ENCODE results near the gene ITPKB.
A peak's percentile ranks its signal among the peaks of the same experiment; 100 is the strongest.

Gene ITPKB

DNA sequence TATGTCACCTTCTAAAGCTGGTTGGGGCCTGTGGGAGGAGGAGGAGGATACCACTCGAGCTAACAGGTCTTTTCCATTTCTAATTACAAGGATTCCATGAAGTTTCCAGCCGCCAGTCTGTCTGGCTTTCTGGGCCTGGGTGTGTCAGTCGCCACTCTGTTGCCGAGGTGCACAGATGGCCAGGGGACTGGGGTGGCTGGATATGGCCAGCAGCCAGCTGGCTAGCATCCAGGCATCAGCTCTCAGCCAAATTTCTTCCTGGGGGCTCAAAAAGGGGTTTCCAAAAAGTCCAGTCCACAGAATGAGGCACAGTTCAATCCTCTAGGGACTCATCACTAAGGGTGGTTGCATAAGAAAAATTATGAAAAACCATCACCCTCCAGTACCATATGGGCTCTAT is 32.4 kb downstream of the ITPKB start:
- DNase-seq (ENCODE audit: low read depth in 3 of 3), result no peak

GRCh38 chr1:226704169-226704937 is 34.7 kb downstream of the ITPKB start:
- DNase-seq (ENCODE audit: low read depth in 3 of 3), result no peak

DNA sequence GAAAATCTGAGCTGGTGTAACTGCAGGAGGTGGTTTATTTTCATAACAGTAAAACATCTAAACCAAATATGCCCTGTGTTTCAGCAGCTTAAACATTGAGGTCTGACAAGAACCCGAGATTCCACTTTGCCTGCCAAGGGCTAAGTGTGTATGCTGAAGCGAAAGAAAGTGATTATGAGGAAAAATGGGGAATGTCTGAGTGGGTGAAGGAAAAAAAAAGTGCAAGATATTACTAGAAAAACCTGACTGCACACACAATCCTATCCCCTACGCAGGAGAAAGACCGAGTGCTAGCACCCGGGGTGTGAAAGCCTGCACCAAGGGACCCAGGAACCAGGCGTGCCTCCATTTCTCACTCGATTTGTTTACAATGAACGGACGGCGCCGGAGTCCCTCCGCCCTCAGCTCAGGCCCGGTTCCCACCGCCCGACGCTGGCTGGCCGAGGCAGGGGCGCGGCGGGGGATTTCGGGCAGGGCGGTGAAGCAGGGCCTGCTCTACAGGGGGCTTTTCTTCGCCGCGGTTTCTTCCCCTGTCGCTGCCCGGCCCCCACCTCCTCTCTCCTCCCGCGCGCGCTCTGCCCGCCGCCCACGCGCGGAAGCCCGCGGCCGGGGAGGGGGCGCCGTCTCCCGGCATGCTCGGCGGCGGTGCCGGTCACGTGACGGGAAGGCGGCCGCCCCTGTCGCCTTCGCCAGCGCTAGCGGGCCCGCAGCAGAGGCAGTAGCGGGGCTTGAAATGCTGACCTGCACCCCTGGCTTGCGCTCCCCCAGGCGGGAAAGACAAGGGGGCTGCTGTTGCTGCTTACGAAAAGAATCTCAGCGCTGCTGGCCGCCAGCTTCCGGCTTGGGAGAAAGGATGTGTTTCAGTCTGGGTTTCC is 35.9 kb downstream of the ITPKB start:
- peak; percentile 60 to 75 (median 64) for DNase-seq (ENCODE audit: low read depth in 3 of 3)

DNA sequence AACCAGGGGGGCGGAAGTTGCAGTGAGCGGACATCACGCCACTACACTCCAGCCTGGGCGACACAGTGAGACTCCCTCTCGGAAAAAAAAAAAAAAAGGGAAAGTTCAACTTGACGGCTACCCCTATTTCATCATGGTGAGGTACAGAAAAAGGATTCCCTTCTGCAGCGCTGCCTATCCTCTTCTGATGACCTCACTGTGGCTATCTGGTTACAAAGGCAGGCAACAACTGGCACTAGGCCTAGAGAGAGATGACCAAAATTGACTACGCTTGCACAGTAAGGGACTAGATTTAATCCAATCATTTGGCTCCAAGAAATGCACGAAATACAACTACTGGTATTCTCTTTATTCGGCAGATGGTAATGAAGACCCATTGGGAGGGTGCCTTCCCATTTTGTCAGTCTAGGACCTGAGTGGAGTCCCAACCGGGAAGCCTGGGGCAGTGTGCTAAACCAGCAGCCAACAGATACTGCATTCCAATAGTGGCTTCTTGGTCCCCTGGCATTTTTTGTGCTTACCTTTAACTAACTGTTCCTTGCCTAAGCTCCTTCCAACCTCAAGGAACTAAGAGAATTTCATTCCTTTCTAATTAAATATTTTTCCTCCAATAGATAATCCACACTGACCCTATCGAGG is 36.6 kb downstream of the ITPKB start:
- no peak for DNase-seq (ENCODE audit: low read depth in 3 of 3)

DNA sequence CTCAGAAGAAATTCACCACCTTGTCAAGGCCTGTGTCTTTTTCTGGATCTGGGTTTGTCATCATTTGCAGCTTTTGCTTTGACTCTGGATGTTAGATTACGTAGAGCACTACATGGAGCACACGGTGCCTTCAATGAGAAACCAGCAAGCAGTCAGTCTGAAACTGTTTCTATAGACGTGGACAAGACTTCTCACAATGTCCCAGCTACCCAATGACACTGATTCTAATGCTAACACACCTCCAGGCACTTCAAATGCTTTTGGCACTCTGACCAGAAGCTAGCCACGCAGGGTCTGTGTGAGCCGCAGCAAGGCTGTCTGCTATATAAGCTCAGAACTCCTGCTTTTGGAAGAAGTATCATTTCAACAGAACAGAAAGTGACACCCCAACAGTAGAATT is 38.2 kb downstream of the ITPKB start:
- DNase-seq (ENCODE audit: low read depth in 3 of 3), result no peak

- DNase-seq (ENCODE audit: low read depth in 3 of 3), result no peak
Observed at GRCh38 chr1:226699166-226699565, 39.9 kb downstream of the ITPKB start.

DNA sequence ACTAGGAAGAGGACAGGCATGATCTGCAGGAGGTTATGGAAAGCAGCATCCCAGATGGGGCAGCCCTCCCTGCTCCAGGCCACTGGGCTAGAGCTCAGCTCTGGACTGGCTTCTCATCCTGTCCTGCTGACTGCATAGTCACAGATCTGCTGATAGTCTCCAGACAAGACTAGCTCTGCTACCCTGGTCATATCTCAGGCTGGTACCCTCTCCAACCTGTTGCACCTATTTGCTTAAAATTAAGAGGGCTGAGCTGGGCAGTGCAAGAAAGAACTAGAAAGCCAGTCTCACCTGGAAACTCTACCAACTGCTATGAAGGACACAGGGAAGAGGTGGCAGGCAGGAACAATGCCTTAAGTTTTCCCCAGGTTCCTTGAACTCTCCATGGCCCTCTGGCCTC is 40.4 kb downstream of the ITPKB start:
- no peak for DNase-seq (ENCODE audit: low read depth in 3 of 3)

DNA sequence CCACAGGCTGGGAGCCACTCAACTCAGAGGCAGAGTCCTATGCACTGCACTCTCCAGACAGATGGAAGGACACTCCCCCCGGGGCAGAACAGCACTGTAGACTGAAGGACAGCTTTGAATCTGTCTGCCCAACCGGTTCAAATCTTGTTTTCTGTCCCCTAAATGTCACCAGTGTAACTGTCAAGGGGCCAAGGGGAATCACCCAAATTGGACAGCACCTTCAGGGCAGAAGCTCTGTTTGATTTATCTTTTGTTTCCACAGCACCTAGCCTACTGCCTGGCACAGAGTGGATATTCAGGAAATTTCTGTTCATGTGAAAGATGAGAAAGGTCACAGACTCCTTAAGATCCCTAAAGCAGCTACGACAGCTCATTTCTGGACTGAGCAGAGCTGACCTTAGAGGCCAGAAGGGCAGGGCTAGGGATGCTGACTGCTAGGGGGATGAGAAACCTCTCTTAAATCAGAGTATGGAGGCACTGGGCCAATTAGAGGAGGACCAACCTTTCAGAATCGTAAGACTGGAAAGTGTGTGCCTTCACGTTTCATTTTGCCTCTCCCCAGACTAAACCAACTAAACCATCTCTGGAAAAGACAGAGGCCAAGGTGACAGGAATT is 41.0 kb downstream of the ITPKB start:
- DNase-seq (ENCODE audit: low read depth in 3 of 3), result no peak

DNA sequence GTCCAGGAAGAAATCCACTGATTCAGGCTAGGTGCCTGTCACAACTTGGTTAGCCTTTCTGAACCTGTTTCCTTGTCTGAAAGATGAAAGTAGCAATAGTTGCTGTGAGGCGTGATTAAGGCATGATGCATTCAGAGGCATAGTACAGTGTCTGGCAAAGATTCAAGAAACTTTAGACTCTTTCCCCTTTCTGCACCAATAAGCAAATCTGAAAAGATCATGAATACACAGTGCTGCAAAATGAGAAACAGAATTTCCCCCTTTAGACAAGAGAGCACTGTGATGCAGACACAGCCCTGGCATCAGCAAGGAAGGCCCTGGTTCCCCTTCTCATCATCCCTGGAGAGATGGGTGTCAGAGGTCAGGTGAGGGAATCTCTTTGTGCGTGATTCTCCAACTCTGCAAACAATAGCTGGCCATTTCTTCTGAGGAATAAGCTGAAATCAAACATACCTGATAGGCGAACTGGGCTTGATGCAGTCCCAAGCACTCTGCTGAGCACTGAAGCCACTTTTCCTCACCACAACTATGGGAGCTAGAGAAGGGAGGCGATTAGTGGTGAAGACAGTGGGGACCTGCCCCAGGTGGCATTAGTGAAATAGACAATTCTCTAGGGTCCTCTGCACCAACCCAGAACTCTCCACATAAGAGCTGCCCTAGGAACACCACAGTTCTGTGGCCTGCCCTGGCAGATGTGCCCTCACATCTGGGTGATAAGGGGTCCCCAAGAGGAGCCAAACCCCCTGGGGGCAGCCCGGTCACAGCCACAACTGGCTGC is 41.7 kb downstream of the ITPKB start:
- DNase-seq (ENCODE audit: low read depth in 3 of 3), result no peak

GRCh38 chr1:226696547-226696946 is 42.5 kb downstream of the ITPKB start:
- DNase-seq (ENCODE audit: low read depth in 3 of 3), result no peak

DNA sequence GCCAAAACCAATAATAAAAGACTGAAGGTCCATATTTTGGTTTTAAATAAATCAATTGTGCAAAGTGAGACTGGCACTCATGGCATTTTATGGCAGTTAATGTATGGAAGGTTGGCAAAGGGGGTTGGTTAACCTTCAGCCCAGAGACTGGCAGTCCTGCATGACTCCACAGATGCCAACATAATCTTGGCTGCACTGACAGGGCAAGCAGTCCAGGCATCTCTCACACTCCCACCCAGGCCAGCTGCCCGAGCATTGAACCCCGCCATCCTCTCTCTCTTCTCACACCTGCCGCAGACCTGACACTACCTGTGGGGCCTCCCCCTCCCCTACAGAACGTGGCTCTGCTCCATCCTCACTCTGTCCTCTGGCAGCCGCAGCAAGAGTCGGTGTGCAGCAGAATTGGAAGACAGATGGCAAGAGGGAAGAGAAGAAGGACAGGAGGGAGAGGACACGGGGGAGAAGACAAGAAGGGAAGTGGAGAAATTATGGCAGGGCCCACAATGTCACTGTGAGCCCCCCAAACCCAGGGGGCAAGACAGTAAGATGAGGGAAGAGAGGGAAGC is 43.7 kb downstream of the ITPKB start:
- DNase-seq (ENCODE audit: low read depth in 3 of 3), result no peak

DNA sequence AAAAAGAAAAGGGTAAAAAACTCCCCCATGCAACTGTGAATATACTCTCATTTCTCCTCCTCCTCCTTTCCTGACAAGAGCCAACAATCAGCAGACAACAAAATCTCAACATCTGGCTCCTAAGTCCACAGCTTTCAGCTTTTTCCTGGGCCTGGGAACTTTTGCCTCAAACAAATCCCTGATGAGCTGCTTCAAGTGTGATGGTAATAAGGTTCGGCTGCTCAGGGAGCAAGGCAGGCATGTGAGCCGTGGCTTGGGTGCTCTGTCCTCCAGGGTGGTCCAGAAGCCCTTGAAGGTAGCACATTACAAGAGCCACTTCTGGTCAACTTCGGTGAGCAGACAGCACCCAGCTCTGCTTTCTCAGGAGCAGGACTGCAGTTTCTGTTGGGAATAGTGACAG is 46.3 kb downstream of the ITPKB start:
- no peak for DNase-seq (ENCODE audit: low read depth in 3 of 3)

DNA sequence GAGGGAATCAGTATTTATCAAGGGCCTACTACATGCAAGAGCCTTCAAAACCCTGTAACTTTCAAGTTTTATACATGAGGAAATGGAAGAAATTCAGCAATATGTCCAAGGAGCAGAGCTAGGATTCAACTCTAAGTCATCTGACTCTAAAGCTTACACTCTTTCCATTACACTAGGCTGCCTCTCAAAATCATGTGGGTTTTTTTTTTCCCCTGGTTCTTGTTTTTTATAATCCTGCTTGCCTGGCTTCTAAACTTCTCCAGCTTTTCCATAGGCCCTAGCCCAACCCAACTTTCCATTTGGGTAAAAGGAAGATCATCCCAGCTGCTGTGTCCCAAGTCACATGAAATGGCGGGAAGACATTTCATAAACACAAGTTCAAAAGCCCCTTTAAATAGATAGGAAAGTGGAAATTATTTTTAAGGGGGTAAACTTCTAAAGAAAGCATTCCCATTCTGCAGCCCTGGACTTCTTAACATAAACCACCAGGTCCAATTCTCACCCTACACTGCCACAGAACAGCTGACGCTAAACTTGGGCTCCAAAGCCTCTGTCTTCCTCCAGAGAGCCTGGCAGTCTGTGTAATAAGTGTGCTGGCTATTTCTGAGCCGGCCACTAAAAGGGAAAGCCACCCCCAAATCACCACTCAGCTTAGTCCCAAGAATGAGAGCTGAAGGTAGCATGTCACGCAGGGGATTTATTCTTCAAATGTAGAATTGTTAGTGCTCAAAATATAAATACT is 46.9 kb downstream of the ITPKB start:
- no peak for DNase-seq (ENCODE audit: low read depth in 3 of 3)

DNA sequence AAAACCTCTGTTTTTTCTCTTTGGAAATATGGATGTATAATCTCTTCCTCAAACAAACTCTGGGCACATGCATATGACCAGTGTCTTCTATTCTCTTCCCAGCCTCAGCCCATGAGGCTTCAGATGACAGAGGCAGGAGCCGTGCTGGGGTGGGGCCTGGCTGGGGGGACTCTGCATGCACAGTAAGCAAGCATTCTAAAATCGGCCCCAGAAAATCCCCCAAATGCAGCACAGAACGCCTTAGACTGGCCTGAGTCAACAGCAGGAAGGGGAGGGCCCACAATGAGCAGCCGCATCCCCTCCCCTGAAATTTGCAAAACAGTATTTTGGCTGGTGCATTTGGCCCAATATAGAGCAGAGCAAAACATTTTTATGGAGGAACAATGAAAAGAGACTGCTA is 47.8 kb downstream of the ITPKB start:
- DNase-seq (ENCODE audit: low read depth in 3 of 3), result peak in 2 of 3 experiments; percentile 41 to 44

DNA sequence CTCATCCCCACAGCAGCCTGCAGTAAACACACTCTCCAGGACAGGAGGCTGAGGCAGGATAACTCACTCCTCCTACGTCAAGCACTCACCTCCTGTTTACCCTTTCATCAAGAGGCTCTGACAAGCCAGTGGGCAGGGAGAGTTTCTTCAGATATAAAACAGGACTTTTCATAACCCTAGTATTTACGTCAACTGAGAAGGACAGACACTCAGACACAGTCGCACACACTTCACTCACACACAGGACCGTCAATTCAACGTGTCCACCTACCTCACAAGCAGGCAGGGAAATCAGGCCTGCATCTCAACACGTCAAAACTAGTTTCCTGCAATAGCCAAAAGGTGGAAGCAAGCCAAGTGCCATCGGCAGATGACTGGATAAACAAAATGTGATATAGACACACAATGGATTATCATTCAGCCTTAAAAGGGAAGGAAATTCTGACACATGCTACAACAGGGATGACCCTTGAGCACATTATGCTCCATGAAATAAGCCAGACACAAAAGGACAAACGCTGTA is 48.6 kb downstream of the ITPKB start:
- DNase-seq (ENCODE audit: low read depth in 3 of 3), result peak in 1 of 3 experiments; percentile 45

- no peak for DNase-seq (ENCODE audit: low read depth in 3 of 3)
Observed at GRCh38 chr1:226688808-226689207, 50.3 kb downstream of the ITPKB start.

- DNase-seq (ENCODE audit: low read depth in 3 of 3), result no peak
Observed at GRCh38 chr1:226688056-226688748, 50.9 kb downstream of the ITPKB start.

GRCh38 chr1:226687426-226687825 is 51.7 kb downstream of the ITPKB start:
- peak in 1 of 3 experiments; percentile 55 for DNase-seq (ENCODE audit: low read depth in 3 of 3)

All from stimulated activated CD4-positive, alpha-beta T cell treated with anti-CD3 and anti-CD28 coated beads, TNF-alpha, amount 100 ng/mL, for 24 hours (primary cell).